NK-92 (cell line): ENCODE data around the gene GEMIN5.
"Not testable (repeated sequence)": the region's sequence is repeated elsewhere in the genome, so short reads cannot be mapped to it uniquely, and the experiment has no call there.

Source experiments
- DNase-seq: peaks from one replicate; lab custom pipeline; 2025; ENCODE audit not compliant: unreplicated experiment; lab: John Stamatoyannopoulos, UW

The GEMIN5 gene, protein sequence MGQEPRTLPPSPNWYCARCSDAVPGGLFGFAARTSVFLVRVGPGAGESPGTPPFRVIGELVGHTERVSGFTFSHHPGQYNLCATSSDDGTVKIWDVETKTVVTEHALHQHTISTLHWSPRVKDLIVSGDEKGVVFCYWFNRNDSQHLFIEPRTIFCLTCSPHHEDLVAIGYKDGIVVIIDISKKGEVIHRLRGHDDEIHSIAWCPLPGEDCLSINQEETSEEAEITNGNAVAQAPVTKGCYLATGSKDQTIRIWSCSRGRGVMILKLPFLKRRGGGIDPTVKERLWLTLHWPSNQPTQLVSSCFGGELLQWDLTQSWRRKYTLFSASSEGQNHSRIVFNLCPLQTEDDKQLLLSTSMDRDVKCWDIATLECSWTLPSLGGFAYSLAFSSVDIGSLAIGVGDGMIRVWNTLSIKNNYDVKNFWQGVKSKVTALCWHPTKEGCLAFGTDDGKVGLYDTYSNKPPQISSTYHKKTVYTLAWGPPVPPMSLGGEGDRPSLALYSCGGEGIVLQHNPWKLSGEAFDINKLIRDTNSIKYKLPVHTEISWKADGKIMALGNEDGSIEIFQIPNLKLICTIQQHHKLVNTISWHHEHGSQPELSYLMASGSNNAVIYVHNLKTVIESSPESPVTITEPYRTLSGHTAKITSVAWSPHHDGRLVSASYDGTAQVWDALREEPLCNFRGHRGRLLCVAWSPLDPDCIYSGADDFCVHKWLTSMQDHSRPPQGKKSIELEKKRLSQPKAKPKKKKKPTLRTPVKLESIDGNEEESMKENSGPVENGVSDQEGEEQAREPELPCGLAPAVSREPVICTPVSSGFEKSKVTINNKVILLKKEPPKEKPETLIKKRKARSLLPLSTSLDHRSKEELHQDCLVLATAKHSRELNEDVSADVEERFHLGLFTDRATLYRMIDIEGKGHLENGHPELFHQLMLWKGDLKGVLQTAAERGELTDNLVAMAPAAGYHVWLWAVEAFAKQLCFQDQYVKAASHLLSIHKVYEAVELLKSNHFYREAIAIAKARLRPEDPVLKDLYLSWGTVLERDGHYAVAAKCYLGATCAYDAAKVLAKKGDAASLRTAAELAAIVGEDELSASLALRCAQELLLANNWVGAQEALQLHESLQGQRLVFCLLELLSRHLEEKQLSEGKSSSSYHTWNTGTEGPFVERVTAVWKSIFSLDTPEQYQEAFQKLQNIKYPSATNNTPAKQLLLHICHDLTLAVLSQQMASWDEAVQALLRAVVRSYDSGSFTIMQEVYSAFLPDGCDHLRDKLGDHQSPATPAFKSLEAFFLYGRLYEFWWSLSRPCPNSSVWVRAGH (N-terminal part only)

DNA sequence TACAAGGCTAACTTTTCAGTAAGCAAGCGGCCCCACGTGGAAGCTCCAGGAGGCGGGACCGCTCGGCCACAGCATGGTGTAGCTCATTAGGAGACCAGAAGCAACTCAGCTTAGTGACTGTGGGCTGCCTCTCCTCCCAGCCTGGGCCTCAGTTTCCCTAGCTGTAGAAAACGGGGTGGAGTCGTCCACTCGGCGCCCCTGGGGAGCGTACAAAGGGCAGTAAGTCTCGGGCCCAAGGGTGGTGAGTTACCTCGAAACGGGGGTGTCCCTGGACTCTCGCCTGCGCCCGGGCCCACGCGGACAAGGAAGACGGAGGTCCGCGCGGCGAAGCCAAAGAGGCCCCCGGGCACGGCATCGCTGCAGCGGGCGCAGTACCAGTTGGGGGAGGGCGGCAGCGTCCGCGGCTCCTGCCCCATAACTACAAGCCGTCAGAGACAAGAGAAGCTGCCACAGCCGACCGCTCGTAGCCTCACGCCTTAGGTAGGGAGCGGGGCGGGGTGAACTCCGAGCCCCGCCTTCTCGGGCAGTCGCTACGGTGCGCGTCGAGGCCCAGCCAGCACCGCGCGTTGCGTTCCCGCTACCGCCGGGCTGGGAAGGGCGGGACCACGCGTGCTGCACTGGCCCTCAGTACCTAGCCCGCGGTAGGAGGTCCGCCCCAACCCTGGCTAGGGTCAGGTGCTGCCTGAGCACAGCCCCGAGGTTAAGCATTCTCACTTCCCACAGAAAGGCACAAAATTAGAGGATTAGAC, at the start of gene GEMIN5:
TSS of gene GEMIN5 (minus strand) at position 494 of the 749 bp plus-strand sequence. CDS start at position 416, 78 bp downstream.
- no peak for DNase-seq

DNA sequence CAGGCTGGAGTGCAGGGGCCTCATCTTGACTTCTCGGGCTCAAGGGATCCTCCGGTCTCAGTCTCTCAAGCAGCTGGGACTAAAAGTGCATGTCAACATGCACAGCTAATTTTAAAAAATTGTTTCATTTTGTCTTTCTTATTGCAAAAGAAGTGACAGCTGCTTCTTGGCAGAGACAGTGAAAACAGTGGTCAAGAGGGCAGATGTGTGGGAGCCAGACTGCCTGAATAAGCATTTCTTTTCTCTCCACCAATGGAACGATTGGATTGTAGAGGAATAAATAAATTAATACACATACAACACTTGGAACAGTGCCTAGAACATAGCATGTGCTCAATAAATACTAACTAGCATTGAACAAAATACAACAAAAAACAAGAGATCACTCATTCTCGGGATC, 48.1 kb upstream of the GEMIN5 start:
- DNase-seq: no peak

DNA sequence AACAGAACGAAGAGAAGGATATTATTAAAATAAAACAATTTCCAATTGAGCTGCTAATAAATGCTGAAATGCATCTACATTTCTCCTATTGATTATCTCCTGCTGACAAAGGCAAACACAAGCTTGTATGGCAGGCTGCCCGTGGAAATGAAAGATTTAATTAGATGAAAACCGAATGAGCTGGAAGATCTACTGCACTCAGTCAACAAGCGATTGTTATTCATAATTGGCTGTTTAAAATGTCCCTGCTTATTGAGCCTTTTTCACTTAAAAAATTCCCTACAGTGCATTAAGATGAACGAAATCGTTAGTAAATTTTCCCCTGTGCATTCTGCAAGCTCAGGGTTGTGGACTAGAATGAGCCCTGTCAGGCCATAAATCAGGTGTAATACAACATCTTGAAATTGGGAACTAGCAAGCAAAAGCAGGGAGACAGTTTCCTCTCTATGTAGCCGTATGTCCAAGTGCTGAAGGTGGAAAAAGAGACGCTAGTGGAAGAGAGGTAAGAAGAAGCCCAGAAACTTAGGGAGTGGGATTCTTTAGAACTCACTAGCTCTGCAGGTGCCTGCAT, 47.0 kb upstream of the GEMIN5 start:
- no peak for DNase-seq

DNA sequence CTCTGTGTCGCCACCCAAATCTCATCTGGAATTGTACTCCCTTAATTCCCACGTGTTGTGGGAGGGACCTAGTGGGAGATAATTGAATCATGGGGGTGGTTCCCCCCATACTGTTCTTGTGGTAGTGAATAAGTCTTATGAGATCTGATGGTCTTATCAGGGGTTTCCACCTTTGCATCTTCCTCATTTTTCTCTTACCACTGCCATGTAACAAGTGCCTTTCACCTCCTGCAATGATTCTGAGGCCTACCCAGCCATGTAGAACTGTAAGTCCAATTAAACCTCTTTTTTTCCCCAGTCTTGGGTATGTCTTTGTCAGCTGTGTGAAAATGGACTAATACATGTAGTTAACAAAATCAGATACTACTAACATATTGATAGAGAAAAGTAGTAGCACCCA, 40.3 kb upstream of the GEMIN5 start:
- DNase-seq: not testable (repeated sequence)

DNA sequence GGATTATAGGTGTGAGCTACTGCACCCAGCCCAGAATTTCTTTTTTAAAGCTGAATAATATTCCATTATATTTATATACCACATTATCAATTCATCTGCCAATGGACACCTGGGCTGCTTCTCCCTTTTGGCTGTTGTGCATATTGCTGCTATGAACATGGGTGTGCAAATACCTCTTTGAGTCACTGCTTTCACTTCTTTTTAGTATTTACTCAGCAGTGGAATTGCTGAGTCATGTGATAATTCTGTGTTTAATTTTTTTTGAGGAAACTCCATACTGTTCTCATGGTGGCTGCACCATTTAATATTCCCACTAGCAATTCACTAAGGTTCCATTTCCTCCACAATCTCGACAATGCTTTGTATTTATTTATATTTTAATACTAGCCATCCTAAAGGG, 39.4 kb upstream of the GEMIN5 start:
- no peak for DNase-seq

DNA sequence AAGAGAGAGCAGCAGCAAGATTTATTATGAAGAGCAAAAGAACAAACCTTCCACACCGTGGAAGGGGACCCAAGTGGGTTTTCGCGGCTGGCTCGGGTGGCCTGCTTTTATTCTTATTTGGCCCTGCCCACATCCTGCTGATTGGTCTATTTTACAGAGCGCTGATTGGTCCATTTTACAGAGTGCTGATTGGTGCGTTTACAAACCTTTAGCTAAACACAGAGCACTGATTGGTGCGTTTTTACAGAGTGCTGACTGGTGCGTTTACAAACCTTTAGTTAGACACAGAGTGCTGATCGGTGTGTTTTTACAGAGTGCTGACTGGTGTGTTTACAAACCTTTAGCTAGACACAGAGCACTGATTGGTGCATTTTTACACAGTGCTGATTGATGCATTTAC, 38.1 kb upstream of the GEMIN5 start:
- DNase-seq: not testable (repeated sequence)

DNA sequence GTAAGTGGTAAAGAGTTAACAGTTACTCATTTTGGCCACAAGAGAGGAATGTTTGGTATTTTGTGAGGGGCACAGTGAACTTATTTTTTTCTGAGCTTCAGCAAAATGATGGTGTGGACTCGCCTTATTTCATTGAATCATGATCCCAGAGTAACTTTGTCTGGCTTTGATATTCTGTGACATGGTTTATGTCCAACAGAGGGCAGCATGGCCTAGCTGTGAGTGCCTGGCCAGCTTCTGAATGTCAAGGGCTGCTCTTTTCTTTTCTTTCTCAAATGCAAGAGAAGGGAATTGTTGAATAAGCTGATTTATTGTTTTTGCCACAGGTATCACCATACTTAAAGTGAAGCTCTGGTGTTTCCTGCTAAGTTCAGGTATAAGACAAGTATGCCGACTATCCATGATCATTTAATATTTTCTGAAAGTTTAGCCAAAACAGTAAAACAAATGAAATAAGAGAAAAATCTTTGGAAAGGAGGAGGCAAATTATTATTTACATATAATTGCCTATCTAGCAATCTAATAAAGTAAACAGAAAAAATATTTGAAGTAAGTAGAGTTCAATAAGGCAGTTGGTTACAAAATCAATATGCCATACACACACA, 34.6 kb upstream of the GEMIN5 start:
- DNase-seq: no peak

DNA sequence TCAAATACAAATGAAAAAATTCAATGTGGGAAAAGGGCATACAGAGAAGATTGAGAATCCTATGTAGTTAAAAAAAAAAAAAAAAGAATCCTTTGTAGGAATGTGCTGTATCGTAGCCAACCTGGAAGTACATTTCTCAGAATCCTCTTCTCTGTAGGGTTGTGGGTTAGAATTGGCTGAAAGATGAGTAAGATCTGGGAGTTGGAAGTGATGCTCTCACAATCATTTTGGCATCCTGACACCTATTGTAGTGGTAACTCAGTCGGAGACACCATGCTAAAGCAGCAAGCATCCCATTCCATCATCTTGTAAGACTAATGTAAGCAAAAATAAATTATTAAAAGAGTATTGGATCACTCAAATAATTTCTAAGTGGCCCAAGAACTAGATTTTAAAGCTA, 33.5 kb upstream of the GEMIN5 start:
- DNase-seq: no peak

DNA sequence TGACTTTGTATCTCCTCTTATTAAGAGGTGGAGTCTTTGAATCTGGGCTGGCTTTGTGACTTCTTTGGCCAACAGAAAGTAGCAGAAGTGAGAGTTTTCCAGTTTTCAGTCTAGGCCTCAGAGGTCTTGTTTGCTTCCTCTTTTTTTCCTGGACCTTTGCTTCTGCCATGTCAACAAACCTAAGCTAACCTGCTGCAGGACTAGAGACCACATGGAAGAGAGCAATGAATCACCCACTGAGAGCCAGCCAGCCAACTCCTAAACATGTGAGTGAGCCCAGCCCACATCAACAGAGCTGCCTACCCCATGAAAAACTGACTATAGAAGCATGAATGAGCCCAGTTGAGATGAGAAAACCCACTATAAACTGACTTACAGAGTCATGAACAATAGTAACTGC, 32.7 kb upstream of the GEMIN5 start:
- no peak for DNase-seq

DNA sequence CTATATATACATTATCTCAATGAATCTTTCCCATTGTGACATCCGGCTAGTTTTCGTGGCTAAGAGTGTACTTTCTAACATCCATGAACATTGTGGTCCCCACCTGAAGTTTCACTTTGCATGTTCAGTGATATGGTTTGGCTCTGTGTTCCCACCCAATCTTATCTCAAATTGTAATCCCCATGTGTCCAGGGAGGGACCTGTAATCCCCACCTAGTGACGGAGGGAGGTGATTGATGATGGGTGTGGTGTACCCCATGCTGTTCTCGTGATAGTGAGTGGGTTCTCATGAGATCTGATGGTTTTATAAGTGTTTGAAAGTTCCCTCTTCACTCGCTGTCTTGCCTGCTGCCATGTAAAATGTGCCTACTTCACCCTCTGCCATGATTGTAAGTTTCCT, 30.9 kb upstream of the GEMIN5 start:
- no peak for DNase-seq

DNA sequence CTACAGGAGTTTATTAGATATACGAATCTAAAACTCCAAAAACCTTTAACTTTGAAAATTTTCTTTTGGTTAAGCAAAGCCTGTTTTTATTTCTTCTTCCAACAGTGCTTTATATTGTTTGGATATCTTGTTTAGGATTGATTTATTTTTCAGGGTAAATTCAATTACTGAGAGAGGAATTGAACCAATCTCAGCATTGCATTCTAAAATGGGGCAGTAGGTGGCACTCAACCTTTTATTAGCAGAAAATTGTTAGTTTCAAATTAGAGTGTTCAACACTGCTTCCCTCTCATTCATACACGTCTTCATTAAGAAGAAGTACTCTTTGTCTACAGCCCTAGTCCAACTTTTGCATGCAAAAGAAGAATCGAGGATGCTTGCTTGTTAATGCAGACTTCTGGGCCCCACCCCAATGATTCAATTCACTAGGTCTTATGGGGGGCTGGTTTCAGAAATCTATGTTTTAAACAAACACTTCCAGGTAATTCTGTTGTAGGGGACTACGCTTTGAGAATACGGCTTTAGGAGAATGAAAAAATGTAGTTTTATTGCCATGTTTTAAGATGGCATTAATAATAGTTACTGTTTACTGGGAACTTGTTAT, 29.5 kb upstream of the GEMIN5 start:
- DNase-seq: no peak

DNA sequence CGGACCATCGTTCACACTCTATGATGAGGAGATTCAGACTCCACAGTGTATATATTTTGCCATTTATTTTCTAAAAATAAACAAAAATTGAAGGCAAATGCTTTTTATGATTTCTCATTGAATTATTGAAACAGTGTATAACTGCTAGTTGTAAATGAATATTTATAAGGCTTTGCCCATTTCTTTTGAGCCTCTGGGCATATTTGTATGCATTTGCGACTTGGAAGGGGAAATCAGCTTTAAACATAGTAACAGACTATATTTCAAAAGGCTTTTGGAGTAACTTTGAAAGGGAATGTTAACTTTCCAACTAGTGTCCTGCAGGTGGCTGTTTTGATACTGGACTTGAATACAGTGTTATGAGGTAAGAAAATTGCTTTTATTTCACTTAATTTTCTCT, 28.9 kb upstream of the GEMIN5 start:
- DNase-seq: no peak

DNA sequence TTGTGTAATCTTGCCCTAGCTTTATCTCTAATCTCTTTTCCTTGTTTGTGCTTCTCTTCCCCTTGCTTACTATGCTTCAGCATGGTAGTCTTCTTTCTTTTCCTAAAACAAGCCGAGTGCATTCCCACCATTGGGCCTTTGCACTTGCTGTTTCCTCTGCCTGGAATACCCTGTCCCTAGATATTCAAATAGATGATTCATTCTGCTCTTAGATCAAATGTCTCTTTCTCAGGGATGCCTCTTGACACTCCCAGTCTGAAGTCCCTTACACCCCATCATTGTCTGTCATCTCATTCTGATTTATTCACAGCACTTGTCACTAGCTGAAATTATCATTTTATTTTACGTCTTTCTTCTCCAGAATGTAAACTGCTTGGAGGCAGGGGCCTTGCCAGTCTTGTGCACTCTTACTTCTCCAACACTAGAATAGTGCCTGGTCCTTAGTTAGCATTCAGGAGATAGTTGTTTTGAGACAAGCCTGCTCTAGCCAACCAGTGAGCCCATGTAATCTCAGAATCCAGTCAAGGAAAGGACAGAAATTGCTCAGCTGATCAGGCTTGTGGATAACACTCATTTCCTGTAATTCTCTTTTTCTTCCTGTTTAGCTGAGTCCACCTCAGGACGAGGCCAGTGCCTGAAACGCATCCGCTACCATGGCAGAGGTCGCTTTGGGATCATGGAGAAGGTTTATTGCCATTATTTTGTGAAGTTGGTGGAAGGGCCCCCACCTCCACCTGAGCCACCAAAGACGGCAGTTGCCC, 28.2 kb upstream of the GEMIN5 start:
- DNase-seq: no peak

DNA sequence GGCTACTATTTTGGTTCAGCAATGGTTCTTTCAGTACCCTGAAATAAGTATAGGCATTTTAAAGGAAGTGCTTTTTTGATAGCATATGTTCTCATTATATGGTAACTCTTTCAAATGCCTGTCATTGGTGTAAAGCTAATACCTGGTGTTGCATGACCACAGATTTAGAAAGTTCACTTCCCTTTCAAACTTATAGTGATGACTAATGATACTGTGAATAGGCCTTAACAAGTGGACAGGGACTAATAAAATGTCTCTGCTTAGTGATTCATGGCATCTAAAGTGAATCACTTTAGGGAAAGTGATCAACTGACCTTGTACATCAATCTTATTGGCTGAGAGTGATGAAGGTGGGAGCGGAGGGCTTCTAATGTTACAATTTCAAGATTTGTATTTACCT, 24.5 kb upstream of the GEMIN5 start:
- no peak for DNase-seq

DNA sequence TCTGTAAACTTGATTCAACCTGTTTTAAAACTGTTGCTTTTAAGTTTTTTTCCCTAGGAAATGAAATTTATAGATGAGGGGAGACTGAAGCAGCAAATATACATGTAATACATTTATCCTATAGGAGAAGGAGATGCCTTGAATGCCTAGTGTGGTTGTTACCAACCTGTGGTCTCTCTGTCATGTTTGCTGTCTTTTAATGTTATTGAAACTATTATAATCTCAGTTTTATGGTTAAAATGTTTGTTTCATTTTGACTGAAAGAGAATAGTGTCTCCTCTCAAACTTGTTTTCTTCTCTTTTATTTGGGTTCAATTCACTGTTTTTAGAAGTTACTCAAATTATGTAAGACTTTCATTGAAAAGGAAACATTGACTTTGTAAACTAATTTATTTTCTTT, 18.7 kb upstream of the GEMIN5 start:
- DNase-seq: no peak

DNA sequence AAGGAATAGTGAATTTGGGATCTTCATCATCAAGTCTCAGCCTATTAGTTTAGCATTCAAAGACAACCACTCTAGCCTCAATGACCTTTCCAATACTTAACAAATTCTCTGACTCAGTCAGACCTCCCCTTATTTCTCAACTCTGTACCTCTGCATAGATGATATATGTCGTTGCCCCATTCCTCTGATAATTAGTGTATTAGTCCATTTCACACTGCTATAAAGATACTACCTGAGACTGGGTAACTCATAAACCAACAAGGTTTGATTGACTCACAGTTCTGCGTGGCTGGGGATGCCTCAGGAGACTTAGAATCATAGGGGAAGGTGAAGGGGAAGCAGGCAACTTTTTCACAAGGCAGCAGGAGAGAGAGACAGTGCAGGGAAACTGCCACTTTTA, 11.8 kb upstream of the GEMIN5 start:
- no peak for DNase-seq

DNA sequence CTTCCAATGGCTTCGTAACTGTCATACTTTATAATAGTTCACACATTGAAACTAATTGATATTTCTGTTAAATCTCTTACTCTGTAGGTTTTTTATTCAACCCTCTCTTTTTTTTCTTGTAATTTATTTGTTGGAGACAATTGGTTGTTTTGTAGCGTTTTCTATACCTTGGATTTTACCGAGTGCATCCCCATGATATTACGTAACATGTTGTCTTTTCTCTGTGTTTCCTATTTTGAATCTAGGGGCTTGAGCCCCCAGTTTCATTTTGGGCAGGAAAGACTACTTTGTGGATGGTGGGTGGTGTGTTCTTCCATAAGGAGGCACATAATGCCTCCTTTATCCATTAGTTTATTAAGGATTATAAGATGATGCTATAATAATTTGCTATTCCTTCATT, 10.3 kb upstream of the GEMIN5 start:
- no peak for DNase-seq

DNA sequence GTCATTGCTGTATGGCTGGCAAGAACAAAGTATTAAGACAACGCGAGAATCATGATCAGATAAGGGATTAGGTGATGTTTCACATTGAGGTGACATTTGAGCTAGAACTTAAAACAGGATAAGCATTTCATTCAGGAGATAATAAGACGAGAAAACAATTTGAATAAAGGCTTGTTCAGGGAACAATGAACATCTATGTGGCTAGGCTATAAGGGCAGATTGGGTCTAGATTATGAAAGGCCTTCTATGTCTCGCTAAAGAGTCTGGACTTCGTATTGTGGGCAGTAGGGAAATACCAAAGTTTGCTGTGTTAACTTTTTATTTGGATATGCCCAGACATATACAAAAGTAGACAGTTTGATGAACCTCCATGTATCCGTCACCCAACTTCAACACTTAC, 9.8 kb upstream of the GEMIN5 start:
- DNase-seq: no peak
